Esophagus muscularis mucosa (tissue), 4 donors: Measurements from ENCODE around the gene SRP14.

Experiments
- EP300 ChIP-seq: sonication (generic); formaldehyde crosslinking; IDR thresholded peaks from one replicate; pipeline ENCODE4 v1.6.1; 2017; ENCODE audit warnings: antibody characterized with exemption
- POLR2A ChIP-seq: fragments of 450-650 bp; IDR thresholded peaks from one replicate; pipeline ENCODE4 v1.6.1; 2017; ENCODE audit warnings: antibody characterized with exemption, moderate library complexity, mild to moderate bottlenecking, low read depth
- TF ChIP-seq, protein P1 (sequence below), 3 experiments: fragments of 200-600 bp in 2 of 3; fragments of 450-650 bp in 1 of 3; sonication (generic) in 2 of 3; IDR thresholded peaks; one replicate each; pipeline ENCODE4 v1.5.1; 2017 to 2019; ENCODE audit warnings: antibody characterized with exemption in 3 of 3, mild to moderate bottlenecking in 2 of 3, moderate library complexity in 1 of 3

DNA sequence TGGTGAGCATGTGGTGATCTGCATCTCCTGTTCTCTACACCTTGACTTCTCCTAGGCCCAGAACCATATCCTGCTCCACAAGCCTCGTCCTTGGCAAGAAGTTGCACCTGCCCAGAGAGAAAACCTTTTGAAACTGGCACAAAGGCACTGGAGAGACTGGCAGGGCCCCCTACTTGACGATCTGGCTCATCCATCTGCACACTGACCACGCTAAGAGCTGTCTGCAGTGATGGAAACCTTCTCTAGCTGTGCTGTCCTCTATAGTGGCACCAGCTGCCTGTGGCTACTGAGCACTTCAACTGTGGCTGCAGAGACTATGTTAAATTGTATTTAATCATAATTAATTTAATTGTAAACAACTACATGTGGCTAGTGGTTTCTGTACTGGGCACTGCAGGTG is 26.2 kb upstream of the SRP14 start:
- TF ChIP-seq EP300 (no peak), POLR2A (no peak)
- TF ChIP-seq, protein P1, sequence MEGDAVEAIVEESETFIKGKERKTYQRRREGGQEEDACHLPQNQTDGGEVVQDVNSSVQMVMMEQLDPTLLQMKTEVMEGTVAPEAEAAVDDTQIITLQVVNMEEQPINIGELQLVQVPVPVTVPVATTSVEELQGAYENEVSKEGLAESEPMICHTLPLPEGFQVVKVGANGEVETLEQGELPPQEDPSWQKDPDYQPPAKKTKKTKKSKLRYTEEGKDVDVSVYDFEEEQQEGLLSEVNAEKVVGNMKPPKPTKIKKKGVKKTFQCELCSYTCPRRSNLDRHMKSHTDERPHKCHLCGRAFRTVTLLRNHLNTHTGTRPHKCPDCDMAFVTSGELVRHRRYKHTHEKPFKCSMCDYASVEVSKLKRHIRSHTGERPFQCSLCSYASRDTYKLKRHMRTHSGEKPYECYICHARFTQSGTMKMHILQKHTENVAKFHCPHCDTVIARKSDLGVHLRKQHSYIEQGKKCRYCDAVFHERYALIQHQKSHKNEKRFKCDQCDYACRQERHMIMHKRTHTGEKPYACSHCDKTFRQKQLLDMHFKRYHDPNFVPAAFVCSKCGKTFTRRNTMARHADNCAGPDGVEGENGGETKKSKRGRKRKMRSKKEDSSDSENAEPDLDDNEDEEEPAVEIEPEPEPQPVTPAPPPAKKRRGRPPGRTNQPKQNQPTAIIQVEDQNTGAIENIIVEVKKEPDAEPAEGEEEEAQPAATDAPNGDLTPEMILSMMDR (IDR thresholded peaks at IDR 0.05): no peak
